Liver (tissue), 3 donors: ENCODE results near the gene NUCB2.

Source experiments
- ATF3 ChIP-seq: IDR thresholded peaks from 2 replicates; pipeline ENCODE4 v1.6.1; 2016; ENCODE audit warnings: antibody characterized with exemption
- CTCF ChIP-seq: fragments of 150-350 bp; IDR thresholded peaks from 2 replicates; pipeline ENCODE4 v1.5.1; 2017; ENCODE audit warnings: improper control_type of control experiment, low read depth, low read length; ENCODE audit not compliant: missing input control
- EGR1 ChIP-seq, 2 donors: IDR thresholded peaks; 2 replicates each; pipeline ENCODE4 v1.6.1; 2016 to 2018; ENCODE audit warnings: antibody characterized with exemption in 2 of 2, low read depth in 2 of 2
- FOXA1 ChIP-seq: IDR thresholded peaks from 2 replicates; pipeline ENCODE4 v1.6.1; 2016; ENCODE audit warnings: antibody characterized with exemption
- GABPA ChIP-seq, 2 donors: IDR thresholded peaks in 1 of 2; conservative IDR thresholded peaks in 1 of 2; 2 replicates each; pipeline ENCODE4 v1.6.1; 2016; ENCODE audit warnings: antibody characterized with exemption in 2 of 2, mild to moderate bottlenecking in 1 of 2, moderate library complexity in 1 of 2
- HNF4A ChIP-seq, 2 donors: conservative IDR thresholded peaks; 2 replicates each; pipeline ENCODE4 v1.6.1; 2016; ENCODE audit warnings: antibody characterized with exemption in 2 of 2, mild to moderate bottlenecking in 2 of 2
- JUND ChIP-seq, 2 donors: IDR thresholded peaks; 2 replicates each; pipeline ENCODE4 v1.6.1; 2016; ENCODE audit warnings: antibody characterized with exemption in 2 of 2
- MAX ChIP-seq: IDR thresholded peaks from 2 replicates; pipeline ENCODE4 v1.6.1; 2016; ENCODE audit warnings: antibody characterized with exemption
- RAD21 ChIP-seq, 2 donors: IDR thresholded peaks; 2 replicates each; pipeline ENCODE4 v1.6.1; 2016; ENCODE audit warnings: antibody characterized with exemption in 2 of 2, mild to moderate bottlenecking in 2 of 2
- REST ChIP-seq: IDR thresholded peaks from 2 replicates; pipeline ENCODE4 v1.6.1; 2016; ENCODE audit warnings: antibody characterized with exemption, mild to moderate bottlenecking
- SP1 ChIP-seq: IDR thresholded peaks from 2 replicates; pipeline ENCODE4 v1.6.1; 2018; ENCODE audit warnings: antibody characterized with exemption, mild to moderate bottlenecking
- TAF1 ChIP-seq: conservative IDR thresholded peaks from 2 replicates; pipeline ENCODE4 v1.6.1; 2016; ENCODE audit warnings: antibody characterized with exemption, mild to moderate bottlenecking
- YY1 ChIP-seq: IDR thresholded peaks from 2 replicates; pipeline ENCODE4 v1.6.1; 2016; ENCODE audit warnings: antibody characterized with exemption, mild to moderate bottlenecking
- donor health status: healthy.
- donor health status: healthy.

GRCh38 chr11:17258670-17259069, 17.9 kb upstream of the NUCB2 start:
- TF ChIP-seq CTCF (no peak), REST (no peak), SP1 (no peak), MAX (no peak), ATF3 (no peak), YY1 (no peak), JUND (IDR thresholded peaks at IDR 0.05) (no peak), RAD21 (IDR thresholded peaks at IDR 0.05) (no peak), GABPA (IDR thresholded peaks at IDR 0.05 in 1 of 2, conservative IDR thresholded peaks at IDR 0.05 in 1 of 2) (no peak), EGR1 (IDR thresholded peaks at IDR 0.05; ENCODE audit: low read depth in 2 of 2) (no peak), FOXA1 (no peak), TAF1 (no peak), HNF4A (conservative IDR thresholded peaks at IDR 0.05) (no peak)
